Right lobe of liver (tissue), 6 donors: ENCODE measurements around the gene MECR. TPM values are rescaled to one million over a fixed set of nuclear protein-coding genes. Genes with fewer than 3 reads are reported as not detected.

Source experiments
- ATAC-seq, 4 donors: fragments of 200-7000 bp; cut with Tn5 transposase; one replicate each; pipeline ENCODE4 v1.9.1; 2020; ENCODE audit warnings: mild to moderate bottlenecking in 4 of 4, moderate library complexity in 4 of 4
- DNase-seq, 3 donors: peaks; one replicate each; pipeline ENCODE4 v3.0.0-alpha.2; 2020
- H3K27ac ChIP-seq, 3 donors: fragments of 200-600 bp; one replicate each; pipeline ENCODE4 v1.8.0; 2022
- H3K27me3 ChIP-seq, 2 donors: fragments of 200-600 bp; one replicate each; pipeline ENCODE4 v1.8.0; 2022
- H3K36me3 ChIP-seq, 4 donors: fragments of 200-600 bp; sonication (generic) in 1 of 4; one replicate each; pipeline versions ENCODE4 v1.5.1 to v1.8.0; 2017 to 2022; ENCODE audit warnings: control low read depth in 1 of 4
- H3K4me1 ChIP-seq, 4 donors: fragments of 200-600 bp; sonication (generic) in 1 of 4; one replicate each; pipeline versions ENCODE4 v1.5.1 to v1.8.0; 2017 to 2022; ENCODE audit warnings: control low read depth in 1 of 4
- H3K4me3 ChIP-seq, 3 donors: fragments of 200-600 bp; one replicate each; pipeline ENCODE4 v1.8.0; 2022
- H3K9me3 ChIP-seq, 4 donors: fragments of 200-600 bp; sonication (generic) in 1 of 4; one replicate each; pipeline versions ENCODE4 v1.5.1 to v1.8.0; 2017 to 2022; ENCODE audit warnings: control low read depth in 1 of 4
- CTCF ChIP-seq, 4 donors: fragments of 200-600 bp in 3 of 4; fragments of 450-650 bp in 1 of 4; IDR thresholded peaks; one replicate each; pipeline versions ENCODE4 v1.5.1 to v1.8.0; 2016 to 2022; ENCODE audit warnings: antibody characterized with exemption in 4 of 4, mild to moderate bottlenecking in 2 of 4
- POLR2A ChIP-seq: fragments of 450-650 bp; IDR thresholded peaks from one replicate; pipeline ENCODE4 v1.6.1; 2017; ENCODE audit warnings: antibody characterized with exemption, mild to moderate bottlenecking
- WGBS: methylation state at CpG from one replicate; pipeline ENCODE4 v1.1.6; 2018; ENCODE audit warnings: low coverage, low lambda C conversion rate; ENCODE audit not compliant: insufficient coverage; ENCODE audit errors: missing lambda C conversion rate; 5-methylcytosine and 5-hydroxymethylcytosine counted together
- intact Hi-C, 2 donors: fragments of 100-400 bp; cut with DNase I; formaldehyde crosslinking; loops; one replicate each; pipeline versions ENCODE4 v1.11.2 to v1.14.1; 2022
- total RNA-seq, 6 experiments: library from RNA; depleted of rRNA in 2 of 6; stranded (reverse); fragments of >200 nt in 2 of 6; fragmentation: NEBNext Ultra II Directional in 3 of 6; extraction: Animal tissue kit (Norgen Biotek cat#: 25700) in 3 of 6; gene quantifications; one replicate each; pipeline versions ENCODE4 v1.1.0 to v1.2.4, GENCODE V29; 2016 to 2023
- donor health status: DM: no; HTN: yes; CAD: no.
- donor health status: DM: no; HTN: no; CAD: no.
- donor health status: DM: no; HTN: no; CAD: no.
- donor health status: DM: no; HTN: yes; CAD: no.
- donor health status: DM: no; HTN: yes; CAD: no.

Gene MECR
- total RNA-seq, 6 experiments from 2014 or later = 13.1 to 22.1 (median 15.7) TPM

GRCh38 chr1:29256979-29257804 lies 26.5 kb upstream of the MECR start:
- ATAC-seq = no peak
- Histone ChIP-seq H3K4me3 (no peak overlapping the region), H3K27me3 (no peaks in the 10 kb centered on the region), H3K36me3 (no peaks in the 10 kb centered on the region), H3K27ac (no peak overlapping the region), H3K4me1 (peaks cover 0 to 18% (median 12%) of the 10 kb centered on the region in 4 donors), H3K9me3 (no peaks in the 10 kb centered on the region)
- no peak for DNase-seq
- TF ChIP-seq POLR2A (no peak), CTCF (IDR thresholded peaks at IDR 0.05) (no peak)
- WGBS = 67% methylated on average over 5 of the region's 11 CpGs
- intact Hi-C loops = no loop called here

- H3K9me3 ChIP-seq = no peaks in the 10 kb centered on the region
- 60% methylated on average over 1 of the region's 5 CpGs for WGBS
- peaks cover 0 to 18% (median 12%) of the 10 kb centered on the region in 4 donors for H3K4me1 ChIP-seq
- no peak overlapping the region for H3K4me3 ChIP-seq
- ATAC-seq = no peak
- H3K36me3 ChIP-seq = no peaks in the 10 kb centered on the region
- TF ChIP-seq CTCF (IDR thresholded peaks at IDR 0.05) (no peak), POLR2A (no peak)
- no peaks in the 10 kb centered on the region for H3K27me3 ChIP-seq
- H3K27ac ChIP-seq = no peak overlapping the region
- DNase-seq = no peak
- intact Hi-C loops = no loop called here
Observed at GRCh38 chr1:29256394-29256793, 25.7 kb upstream of the MECR start.

- DNase-seq (no peak), ATAC-seq (no peak)
- no CpG with 5 or more reads among the region's 10 CpGs for WGBS
- Histone ChIP-seq H3K27ac (no peak overlapping the region), H3K9me3 (no peaks in the 10 kb centered on the region), H3K4me1 (peaks cover 0 to 18% (median 12%) of the 10 kb centered on the region in 4 donors), H3K36me3 (no peaks in the 10 kb centered on the region), H3K27me3 (no peaks in the 10 kb centered on the region), H3K4me3 (no peak overlapping the region)
- intact Hi-C loops = no loop called here
- TF ChIP-seq POLR2A (no peak), CTCF (IDR thresholded peaks at IDR 0.05) (no peak)
Observed at GRCh38 chr1:29255134-29255666, 24.5 kb upstream of the MECR start.

GRCh38 chr1:29254346-29254745 lies 23.6 kb upstream of the MECR start:
- H3K27me3 ChIP-seq = no peaks in the 10 kb centered on the region
- H3K36me3 ChIP-seq = no peaks in the 10 kb centered on the region
- no peak for ATAC-seq
- no peak for DNase-seq
- peaks cover 0 to 13% (median 10%) of the 10 kb centered on the region in 4 donors for H3K4me1 ChIP-seq
- no peaks in the 10 kb centered on the region for H3K9me3 ChIP-seq
- TF ChIP-seq POLR2A (no peak), CTCF (IDR thresholded peaks at IDR 0.05) (no peak)
- intact Hi-C loops = no loop called here
- H3K4me3 ChIP-seq = no peak overlapping the region
- no peak overlapping the region for H3K27ac ChIP-seq
- WGBS = 100% methylated on average over 1 of the region's 7 CpGs
